Measurements from ENCODE around the gene GCNA.
A peak's percentile ranks its signal among the peaks of the same experiment; 100 is the strongest.
"Not testable (repeated sequence)": the region's sequence is repeated elsewhere in the genome, so short reads cannot be mapped to it uniquely, and the experiment has no call there.

The GCNA gene

DNA sequence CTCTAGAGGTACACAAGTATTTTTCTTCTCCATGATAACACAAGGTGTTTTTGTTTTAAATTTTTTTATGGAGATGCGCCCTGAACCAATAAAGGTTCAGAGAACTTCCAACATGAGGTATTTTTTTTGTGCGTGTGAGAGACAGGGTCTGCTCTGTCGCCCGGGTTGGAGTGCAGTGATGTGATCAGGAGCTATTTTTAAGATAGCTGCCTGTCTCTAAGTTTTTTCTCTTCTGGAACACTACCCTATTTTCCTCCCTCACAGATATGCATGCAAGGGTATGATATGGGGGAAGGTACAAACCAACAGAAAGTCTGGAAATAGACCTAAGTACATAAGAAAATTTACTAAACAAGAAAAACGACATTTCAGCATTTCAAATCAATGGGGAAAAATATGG lies 3.0 kb downstream of the GCNA start:
- no peak overlapping the region for H3K4me3 ChIP-seq (ENCODE audit: low read depth, low read length)
- TF ChIP-seq, protein P1, sequence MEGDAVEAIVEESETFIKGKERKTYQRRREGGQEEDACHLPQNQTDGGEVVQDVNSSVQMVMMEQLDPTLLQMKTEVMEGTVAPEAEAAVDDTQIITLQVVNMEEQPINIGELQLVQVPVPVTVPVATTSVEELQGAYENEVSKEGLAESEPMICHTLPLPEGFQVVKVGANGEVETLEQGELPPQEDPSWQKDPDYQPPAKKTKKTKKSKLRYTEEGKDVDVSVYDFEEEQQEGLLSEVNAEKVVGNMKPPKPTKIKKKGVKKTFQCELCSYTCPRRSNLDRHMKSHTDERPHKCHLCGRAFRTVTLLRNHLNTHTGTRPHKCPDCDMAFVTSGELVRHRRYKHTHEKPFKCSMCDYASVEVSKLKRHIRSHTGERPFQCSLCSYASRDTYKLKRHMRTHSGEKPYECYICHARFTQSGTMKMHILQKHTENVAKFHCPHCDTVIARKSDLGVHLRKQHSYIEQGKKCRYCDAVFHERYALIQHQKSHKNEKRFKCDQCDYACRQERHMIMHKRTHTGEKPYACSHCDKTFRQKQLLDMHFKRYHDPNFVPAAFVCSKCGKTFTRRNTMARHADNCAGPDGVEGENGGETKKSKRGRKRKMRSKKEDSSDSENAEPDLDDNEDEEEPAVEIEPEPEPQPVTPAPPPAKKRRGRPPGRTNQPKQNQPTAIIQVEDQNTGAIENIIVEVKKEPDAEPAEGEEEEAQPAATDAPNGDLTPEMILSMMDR (conservative IDR thresholded peaks at IDR 0.05; ENCODE audit: low read depth, low read length) = no peak
- DNase-seq (ENCODE audit: low read depth) = no peak

DNA sequence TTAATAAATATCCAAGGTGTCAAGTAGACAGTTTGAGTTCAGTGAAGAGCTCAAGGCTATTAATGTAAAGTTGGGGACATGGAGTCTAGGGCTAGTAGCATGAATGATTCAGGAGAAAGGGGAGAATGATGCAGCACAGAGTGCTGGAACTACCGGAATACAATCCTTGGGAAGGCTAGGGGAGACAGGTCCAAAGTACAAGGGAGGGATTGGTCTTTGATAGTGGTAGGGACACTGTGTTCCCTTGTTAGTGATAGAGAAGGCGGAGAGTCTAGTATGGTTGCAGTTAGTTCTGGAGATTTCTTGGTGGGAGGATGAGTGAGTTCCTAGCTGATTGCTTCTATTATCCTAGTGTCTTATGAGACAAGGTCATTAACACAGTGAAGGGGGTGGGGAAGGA lies 8.7 kb downstream of the GCNA start:
- no peak for DNase-seq (ENCODE audit: low read depth)
- TF ChIP-seq, protein P1 (conservative IDR thresholded peaks at IDR 0.05; ENCODE audit: low read depth, low read length) = no peak
- H3K4me3 ChIP-seq (ENCODE audit: low read depth, low read length) = no peak overlapping the region

DNA sequence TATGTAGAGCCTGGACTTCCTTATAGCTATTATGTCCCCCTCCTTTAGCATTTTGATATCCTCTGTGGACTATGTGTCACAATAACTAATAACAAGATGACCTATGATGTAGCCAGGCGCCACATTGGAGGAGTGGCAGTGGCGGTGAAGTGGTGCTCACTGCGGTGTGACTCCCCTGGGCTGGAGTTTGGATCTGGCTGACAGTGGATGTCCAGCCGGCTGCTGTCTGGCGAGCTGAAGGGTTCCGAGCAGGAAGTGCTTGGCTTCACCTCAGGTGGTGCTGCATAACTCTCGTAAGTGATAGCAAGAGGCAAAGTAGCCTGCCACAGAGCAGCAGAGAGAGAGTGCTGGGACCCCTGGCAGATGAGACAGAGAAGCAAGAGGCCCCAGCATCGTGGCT lies 15.0 kb downstream of the GCNA start:
- not testable (repeated sequence) for DNase-seq (ENCODE audit: low read depth); H3K4me3 ChIP-seq (ENCODE audit: low read depth, low read length)

DNA sequence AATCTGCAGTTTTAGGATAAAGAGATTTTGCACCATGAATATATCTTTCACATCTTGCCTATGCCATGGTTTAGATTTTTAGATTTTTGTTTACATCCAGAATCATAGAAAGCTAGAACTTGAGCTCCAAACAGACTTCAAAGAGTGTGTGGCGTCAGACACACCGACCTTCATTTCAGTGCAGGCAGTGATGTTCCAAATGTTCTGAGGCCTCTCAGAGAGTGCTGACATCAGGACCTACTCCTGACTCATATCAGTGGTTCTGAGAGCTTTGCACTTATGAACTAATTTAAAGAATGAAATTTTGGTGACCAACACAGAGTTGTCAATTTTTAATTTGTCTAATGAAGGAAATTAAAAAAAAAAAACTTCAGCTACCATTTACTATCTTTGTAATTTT lies 21.7 kb downstream of the GCNA start:
- no peak for DNase-seq (ENCODE audit: low read depth)
- TF ChIP-seq, protein P1 (conservative IDR thresholded peaks at IDR 0.05; ENCODE audit: low read depth, low read length) = no peak
- H3K4me3 ChIP-seq (ENCODE audit: low read depth, low read length) = no peak overlapping the region

DNA sequence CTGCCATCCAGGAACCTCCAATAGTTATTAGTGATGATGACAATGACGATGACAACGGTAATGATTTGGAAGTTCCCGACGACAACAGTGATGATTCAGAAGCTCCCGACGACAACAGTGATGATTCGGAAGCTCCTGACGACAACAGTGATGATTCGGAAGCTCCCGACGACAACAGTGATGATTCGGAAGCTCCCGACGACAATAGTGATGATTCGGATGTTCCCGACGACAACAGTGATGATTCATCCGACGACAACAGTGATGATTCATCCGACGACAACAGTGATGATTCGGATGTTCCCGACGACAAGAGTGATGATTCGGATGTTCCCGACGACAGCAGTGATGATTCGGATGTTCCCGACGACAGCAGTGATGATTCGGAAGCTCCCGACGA lies 25.4 kb downstream of the GCNA start:
- H3K4me3 ChIP-seq (ENCODE audit: low read depth, low read length) = no peak overlapping the region
- TF ChIP-seq, protein P1 (conservative IDR thresholded peaks at IDR 0.05; ENCODE audit: low read depth, low read length) = no peak
- DNase-seq (ENCODE audit: low read depth) = no peak

DNA sequence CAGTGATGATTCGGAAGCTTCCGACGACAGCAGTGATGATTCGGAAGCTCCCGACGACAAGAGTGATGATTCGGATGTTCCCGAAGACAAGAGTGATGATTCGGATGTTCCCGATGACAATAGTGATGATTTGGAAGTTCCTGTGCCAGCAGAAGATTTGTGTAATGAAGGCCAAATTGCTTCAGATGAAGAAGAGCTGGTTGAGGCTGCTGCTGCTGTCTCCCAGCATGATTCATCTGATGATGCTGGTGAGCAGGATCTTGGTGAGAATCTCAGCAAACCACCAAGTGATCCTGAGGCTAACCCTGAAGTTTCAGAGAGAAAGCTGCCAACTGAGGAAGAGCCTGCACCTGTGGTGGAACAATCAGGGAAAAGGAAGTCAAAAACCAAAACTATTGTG lies 25.9 kb downstream of the GCNA start:
- H3K4me3 ChIP-seq (ENCODE audit: low read depth, low read length) = no peak overlapping the region
- peak; percentile 59 for DNase-seq (ENCODE audit: low read depth)
- TF ChIP-seq, protein P1 (conservative IDR thresholded peaks at IDR 0.05; ENCODE audit: low read depth, low read length) = no peak

DNA sequence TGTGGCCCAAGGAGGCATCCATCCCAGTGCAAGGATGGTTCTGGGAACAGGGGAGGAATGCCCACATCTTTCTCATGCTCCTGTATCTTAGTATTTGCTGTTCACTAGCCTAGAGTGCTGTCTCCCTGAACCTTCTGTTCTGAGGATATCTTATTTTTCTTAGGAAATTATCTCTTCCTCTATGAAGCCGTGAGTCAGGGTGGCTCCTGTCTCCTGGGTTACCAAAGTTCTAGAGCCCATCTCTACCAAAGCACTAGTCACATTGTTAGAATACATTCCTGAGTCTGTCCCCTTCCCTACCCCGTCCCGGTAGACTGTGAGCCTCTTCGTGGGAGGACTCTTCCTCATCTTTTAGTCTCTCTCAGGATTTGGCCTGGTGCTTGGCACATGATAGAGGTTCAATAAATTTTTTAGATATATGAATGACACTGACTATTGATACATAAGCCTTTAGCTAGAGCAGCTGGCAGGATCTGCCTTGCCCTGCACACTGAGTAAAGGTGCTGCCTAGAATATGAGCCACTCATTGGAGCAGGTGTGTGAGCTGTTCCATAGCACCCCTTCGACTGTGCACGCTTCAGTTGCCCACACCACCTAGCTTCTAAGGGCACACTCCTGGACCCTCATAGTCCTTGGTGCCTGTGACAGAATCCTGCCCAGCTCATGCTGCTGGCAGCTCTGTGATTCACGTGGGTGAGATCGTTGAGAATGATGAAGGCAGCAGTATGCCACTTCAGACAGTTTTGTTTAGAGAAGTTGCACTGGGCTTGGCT lies 26.7 kb downstream of the GCNA start:
- TF ChIP-seq, protein P1 (conservative IDR thresholded peaks at IDR 0.05; ENCODE audit: low read depth, low read length) = no peak
- DNase-seq (ENCODE audit: low read depth) = no peak
- H3K4me3 ChIP-seq (ENCODE audit: low read depth, low read length) = no peak overlapping the region
